ENCODE measurements around the gene CCDC97.

DNA sequence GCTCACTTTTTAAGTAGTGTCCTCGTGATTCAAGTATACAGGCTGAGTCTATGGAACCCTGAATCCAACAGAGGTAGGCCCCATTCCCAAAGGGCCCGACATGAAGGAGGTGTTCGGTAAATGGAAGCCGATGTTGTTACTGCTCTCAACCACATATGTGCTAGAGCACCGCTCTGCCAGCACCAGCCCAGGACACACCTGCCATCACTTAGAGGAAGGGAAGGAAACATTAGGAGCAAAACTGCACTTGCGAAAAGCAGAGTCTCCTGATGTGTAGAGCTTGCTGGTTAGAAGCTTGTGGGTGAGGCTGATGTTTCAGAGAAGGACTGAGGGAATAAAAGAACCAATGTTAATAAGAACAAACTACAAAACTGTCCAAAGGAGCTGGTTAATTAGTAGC, 9.4 kb upstream of the CCDC97 start:
- TF ChIP-seq POLR2A (IDR thresholded peaks at IDR 0.05) (no peak), EP300 (IDR thresholded peaks at IDR 0.05) (no peak), POLR2AphosphoS5 (IDR thresholded peaks at IDR 0.05) (no peak)
- TF ChIP-seq, protein P1, sequence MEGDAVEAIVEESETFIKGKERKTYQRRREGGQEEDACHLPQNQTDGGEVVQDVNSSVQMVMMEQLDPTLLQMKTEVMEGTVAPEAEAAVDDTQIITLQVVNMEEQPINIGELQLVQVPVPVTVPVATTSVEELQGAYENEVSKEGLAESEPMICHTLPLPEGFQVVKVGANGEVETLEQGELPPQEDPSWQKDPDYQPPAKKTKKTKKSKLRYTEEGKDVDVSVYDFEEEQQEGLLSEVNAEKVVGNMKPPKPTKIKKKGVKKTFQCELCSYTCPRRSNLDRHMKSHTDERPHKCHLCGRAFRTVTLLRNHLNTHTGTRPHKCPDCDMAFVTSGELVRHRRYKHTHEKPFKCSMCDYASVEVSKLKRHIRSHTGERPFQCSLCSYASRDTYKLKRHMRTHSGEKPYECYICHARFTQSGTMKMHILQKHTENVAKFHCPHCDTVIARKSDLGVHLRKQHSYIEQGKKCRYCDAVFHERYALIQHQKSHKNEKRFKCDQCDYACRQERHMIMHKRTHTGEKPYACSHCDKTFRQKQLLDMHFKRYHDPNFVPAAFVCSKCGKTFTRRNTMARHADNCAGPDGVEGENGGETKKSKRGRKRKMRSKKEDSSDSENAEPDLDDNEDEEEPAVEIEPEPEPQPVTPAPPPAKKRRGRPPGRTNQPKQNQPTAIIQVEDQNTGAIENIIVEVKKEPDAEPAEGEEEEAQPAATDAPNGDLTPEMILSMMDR (IDR thresholded peaks at IDR 0.05): no peak

Data from sigmoid colon (tissue), 4 donors.